HG02840 (cell line): ENCODE results near the gene GNLY.

Experiments
- ATAC-seq: cut with Tn5 transposase; IDR thresholded peaks from one replicate; pipeline ENCODE4 v1.9.1; 2021; ENCODE audit warnings: mild to moderate bottlenecking, moderate library complexity, moderate number of reproducible peaks; ENCODE audit not compliant: unreplicated experiment, low FRiP score

GNLY gene

DNA sequence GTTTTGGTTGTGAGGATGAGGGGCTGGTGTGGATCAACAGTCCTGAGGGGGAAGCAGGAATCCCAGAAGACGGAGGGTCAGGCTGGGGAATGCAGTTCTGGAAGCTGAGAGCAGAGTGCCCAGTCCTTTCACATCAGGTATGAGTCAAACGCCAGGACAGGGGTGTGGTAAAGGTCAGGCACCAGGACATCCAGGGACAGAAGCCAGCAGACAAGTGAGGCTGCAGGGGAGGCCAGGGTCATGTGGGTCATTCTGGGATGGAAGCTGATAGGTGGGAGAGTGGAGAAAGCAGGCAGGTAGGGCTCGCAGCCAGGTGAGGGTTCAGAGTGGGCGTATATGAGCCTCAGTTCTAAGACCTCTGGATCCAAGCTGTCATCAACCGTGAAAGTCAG lies 12.8 kb upstream of the GNLY start:
- no peak for ATAC-seq

DNA sequence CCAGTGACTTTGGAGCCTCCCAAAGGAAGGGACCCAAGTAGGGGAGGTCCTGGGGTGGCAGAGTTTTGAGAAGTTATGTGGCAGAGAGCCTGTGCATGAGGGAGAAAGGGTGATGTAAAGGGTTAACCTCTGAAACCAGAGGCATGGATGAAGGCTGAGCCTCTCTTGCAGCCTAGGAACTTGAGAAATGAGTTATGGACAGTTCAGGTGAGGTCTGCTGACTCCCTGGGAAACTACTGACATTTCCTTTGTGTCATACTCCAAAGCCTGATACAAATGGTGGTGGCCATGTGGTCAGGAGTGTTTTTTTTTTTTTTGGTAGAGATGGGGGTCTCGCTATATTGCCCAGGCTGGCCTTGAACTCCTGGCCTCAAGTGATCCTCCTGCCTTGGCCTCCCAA lies 12.4 kb upstream of the GNLY start:
- ATAC-seq: no peak

- ATAC-seq: no peak
Observed at GRCh38 chr2:85682378-85682777, 11.8 kb upstream of the GNLY start.

DNA sequence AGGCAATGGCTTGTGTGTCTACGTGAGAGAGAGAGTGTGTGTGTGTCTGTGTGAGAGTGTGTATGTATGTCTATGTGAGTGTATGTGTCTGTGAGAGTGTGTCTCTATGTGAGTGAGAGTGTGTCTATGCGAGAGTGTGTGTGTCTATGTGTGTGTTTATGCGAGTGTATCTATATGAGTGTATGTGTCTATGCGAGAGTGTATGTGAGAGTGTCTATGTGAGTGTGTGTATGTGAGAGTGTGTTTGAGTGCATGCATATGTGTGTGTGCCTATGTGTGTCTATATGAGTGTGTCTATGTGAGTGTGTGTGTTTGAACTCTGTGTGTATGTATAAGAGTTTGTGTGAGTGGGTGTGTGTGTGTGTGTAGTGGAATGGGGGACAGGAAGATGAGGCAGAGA lies 9.8 kb upstream of the GNLY start:
- no peak for ATAC-seq

GRCh38 chr2:85684806-85685205 lies 9.4 kb upstream of the GNLY start:
- no peak for ATAC-seq

- no peak for ATAC-seq
Observed at GRCh38 chr2:85690932-85691331, 3.2 kb upstream of the GNLY start.

GRCh38 chr2:85692039-85692645 lies 2.0 kb upstream of the GNLY start:
- ATAC-seq: no peak

- ATAC-seq: no peak
Observed at GRCh38 chr2:85695121-85695520, 963 bp downstream of the GNLY start.

DNA sequence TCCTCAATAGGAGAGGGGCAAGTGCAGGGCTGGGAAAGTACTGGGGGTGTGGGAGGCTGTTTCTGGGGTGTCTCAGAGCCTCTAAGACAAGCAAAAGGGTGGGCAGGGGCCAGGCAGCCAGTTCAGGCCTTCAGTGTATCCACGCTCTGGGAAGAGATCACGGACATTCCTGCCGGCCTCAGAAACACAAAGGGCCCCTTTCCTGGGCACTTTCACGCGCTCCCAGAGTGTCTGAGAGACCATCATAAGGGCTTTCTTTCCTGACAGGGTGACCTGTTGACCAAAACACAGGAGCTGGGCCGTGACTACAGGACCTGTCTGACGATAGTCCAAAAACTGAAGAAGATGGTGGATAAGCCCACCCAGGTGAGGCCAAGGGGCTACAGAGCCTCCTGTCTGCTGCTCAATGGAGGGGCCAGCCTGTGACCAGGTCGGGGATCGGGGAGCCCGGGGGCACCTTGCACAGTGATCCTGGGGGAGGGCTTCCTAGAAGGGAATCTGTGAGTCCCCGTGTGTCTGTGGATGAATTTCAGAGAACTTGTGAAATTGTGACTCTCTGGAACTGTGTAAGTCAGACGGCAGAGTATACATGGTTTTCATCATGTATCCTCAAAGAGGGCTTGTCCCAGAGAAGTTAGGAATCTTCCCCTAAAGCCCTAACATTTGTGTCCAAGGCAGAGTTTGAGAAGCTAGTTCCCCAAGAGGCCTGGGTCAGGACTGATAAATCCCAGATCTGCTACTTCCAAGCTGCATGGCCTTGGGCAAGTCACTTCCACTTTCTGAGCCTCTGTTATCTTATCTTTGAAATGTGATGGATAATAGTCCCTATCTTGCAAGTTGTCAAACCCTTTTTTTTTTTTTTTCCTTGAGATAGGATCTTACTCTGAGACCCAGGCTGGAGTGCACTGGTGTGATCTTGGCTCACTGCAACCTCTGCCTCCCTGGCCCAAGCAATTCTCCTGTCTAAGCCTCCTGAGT lies 1.8 kb downstream of the GNLY start:
- no peak for ATAC-seq

- ATAC-seq: no peak
Observed at GRCh38 chr2:85697096-85697495, 2.9 kb downstream of the GNLY start.

GRCh38 chr2:85697716-85698115 lies 3.6 kb downstream of the GNLY start:
- no peak for ATAC-seq

DNA sequence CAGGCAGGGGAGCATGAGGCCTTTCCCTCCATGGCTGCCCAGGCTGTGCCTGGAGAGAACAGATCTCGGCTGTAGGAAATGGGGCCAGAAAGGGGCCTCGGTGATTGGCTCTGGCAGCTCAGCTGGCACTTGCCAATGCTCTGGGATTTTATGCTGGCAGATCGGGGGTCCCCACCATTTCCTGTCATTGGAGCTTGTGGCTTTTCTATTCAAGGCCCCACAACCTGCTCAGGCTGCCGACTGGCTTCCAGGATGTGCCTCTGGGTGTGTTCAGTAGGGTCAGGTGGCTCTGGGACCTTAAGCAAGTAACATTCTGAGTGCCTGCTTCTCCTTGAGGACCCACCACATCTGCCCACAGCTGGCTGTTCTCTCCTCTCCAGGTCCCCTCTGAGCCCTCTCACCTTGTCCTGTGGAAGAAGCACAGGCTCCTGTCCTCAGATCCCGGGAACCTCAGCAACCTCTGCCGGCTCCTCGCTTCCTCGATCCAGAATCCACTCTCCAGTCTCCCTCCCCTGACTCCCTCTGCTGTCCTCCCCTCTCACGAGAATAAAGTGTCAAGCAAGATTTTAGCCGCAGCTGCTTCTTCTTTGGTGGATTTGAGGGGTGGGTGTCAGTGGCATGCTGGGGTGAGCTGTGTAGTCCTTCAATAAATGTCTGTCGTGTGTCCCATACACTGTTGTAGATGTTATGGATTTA lies 4.2 kb downstream of the GNLY start:
- no peak for ATAC-seq

GRCh38 chr2:85698880-85699254 lies 4.7 kb downstream of the GNLY start:
- no peak for ATAC-seq

- no peak for ATAC-seq
Observed at GRCh38 chr2:85699325-85699724, 5.2 kb downstream of the GNLY start.

DNA sequence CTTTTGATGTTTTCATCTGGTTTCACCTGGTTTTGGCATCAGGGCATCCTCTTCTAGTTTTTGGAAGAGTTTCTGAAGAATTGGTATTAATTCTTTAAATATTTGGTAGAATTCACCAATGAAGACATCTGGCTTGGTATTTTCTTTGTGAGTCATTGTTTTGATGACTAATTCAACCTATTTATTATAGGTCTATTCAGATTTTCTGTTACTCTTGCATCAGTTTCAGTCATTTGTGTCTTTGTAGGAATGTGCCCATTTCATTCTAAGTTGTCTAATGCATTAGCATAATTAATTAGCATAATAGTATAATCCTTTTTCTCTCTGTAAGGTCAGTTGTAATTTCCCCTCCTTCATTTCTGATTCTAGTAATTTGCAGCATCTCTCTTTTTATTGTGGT lies 8.0 kb downstream of the GNLY start:
- no peak for ATAC-seq

DNA sequence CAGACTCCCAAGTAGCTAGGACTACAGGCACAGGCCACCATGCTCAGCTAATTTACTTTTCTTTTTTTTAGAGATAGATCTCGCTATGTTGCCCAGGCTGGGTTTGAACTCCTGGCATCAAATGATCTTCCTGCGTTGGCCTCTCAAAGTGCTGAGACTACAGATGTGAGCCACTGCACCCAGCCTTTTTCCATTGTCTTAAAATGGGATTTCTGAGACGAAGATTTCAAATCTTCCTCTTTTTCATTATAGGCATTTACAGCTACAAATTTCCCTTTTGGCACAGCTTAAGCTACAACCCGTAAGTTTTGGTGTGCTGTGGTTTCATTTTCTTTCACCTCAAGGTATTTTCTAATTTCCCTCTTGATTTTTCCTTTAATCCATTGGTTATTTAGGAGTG lies 8.6 kb downstream of the GNLY start:
- no peak for ATAC-seq

DNA sequence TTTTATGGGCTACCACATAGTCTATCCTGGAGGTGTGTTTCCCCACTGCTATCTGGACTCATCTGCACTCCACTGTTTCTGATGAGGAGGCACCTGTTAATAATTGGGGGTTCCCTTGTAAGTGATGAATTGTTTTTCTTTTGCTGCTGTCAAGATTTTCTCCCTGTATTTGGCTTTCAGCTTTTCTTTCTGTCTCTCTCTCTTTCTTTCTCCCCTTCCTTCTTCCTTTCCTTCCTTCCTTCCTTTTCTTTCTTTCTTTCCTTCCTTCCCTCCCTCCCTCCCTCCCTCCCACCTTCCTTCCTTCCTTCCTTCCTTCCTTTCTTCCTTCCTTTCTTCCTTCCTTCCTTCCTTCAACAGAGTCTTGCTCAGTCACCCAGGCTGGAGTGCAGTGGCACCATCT lies 9.2 kb downstream of the GNLY start:
- no peak for ATAC-seq

DNA sequence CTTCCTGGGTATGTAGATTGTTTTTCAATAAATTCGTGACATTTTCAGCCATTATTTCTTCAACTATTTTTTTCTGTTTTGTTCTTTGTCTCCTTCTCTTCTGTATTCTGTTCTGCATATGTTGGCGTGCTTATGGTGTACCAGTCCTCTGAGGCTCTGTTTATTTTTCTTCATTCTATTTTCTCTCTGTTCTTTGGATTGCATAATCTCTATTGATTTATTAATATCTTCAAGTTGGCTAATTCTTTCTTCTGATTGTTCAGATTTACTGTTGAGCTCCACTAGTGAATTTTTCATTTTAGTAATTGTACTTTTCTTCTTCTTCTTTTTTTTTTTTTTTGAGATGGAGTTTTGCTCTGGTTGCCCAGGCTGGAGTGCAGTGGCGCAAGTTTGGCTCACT lies 9.9 kb downstream of the GNLY start:
- ATAC-seq: no peak

- ATAC-seq: no peak
Observed at GRCh38 chr2:85704800-85705679, 10.9 kb downstream of the GNLY start.

- ATAC-seq: no peak
Observed at GRCh38 chr2:85705680-85706039, 11.5 kb downstream of the GNLY start.

- no peak for ATAC-seq
Observed at GRCh38 chr2:85706063-85706462, 11.9 kb downstream of the GNLY start.
